Measurements from ENCODE around the gene TXNL1. TPM values are rescaled to one million over a fixed set of nuclear protein-coding genes. Genes with fewer than 3 reads are reported as not detected.

Gene TXNL1
- total RNA-seq, 4 donors from 2014 or later: 5.6 to 67.3 (median 37.1) TPM

- Histone ChIP-seq H3K4me1 (no peaks in the 10 kb centered on the region), H3K9me3 (no peaks in the 10 kb centered on the region), H3K4me3 (no peak overlapping the region), H3K36me3 (no peaks in the 10 kb centered on the region), H3K27me3 (no peaks in the 10 kb centered on the region), H3K27ac (no peak overlapping the region)
- TF ChIP-seq CTCF (IDR thresholded peaks at IDR 0.05): no peak
- no peak for TF ChIP-seq POLR2A (IDR thresholded peaks at IDR 0.05)
- DNase-seq: no peak
- intact Hi-C loops (cut with DNase I; ENCODE audit: low total_unique reads): no loop called here
Measured at GRCh38 chr18:56672391-56672790, 34.0 kb upstream of the TXNL1 start.

GRCh38 chr18:56662902-56663301, 24.5 kb upstream of the TXNL1 start:
- TF ChIP-seq POLR2A (IDR thresholded peaks at IDR 0.05): no peak
- no peak for TF ChIP-seq CTCF (IDR thresholded peaks at IDR 0.05)
- Histone ChIP-seq H3K4me1 (no peaks in the 10 kb centered on the region), H3K4me3 (no peak overlapping the region), H3K27ac (no peak overlapping the region), H3K27me3 (no peaks in the 10 kb centered on the region), H3K9me3 (no peaks in the 10 kb centered on the region), H3K36me3 (no peaks in the 10 kb centered on the region)
- intact Hi-C loops (cut with DNase I; ENCODE audit: low total_unique reads): no loop called here
- no peak for DNase-seq

- DNase-seq: no peak
- H3K9me3 ChIP-seq: no peaks in the 10 kb centered on the region
- H3K27me3 ChIP-seq: no peaks in the 10 kb centered on the region
- no peak overlapping the region for H3K4me3 ChIP-seq
- intact Hi-C loops (cut with DNase I; ENCODE audit: low total_unique reads): no loop called here
- no peaks in the 10 kb centered on the region for H3K36me3 ChIP-seq
- no peaks in the 10 kb centered on the region for H3K4me1 ChIP-seq
- no peak overlapping the region for H3K27ac ChIP-seq
- TF ChIP-seq POLR2A (IDR thresholded peaks at IDR 0.05) (no peak), CTCF (IDR thresholded peaks at IDR 0.05) (no peak)
Measured at GRCh38 chr18:56662502-56662901, 24.1 kb upstream of the TXNL1 start.

GRCh38 chr18:56662063-56662408, 23.6 kb upstream of the TXNL1 start:
- Histone ChIP-seq H3K9me3 (no peaks in the 10 kb centered on the region), H3K4me3 (no peak overlapping the region), H3K4me1 (no peaks in the 10 kb centered on the region), H3K27ac (no peak overlapping the region), H3K27me3 (no peaks in the 10 kb centered on the region), H3K36me3 (no peaks in the 10 kb centered on the region)
- intact Hi-C loops (cut with DNase I; ENCODE audit: low total_unique reads): no loop called here
- DNase-seq: no peak
- TF ChIP-seq POLR2A (IDR thresholded peaks at IDR 0.05) (no peak), CTCF (IDR thresholded peaks at IDR 0.05) (no peak)

GRCh38 chr18:56661360-56662062, 23.1 kb upstream of the TXNL1 start:
- H3K36me3 ChIP-seq: no peaks in the 10 kb centered on the region
- no peaks in the 10 kb centered on the region for H3K9me3 ChIP-seq
- TF ChIP-seq CTCF (IDR thresholded peaks at IDR 0.05) (no peak), POLR2A (IDR thresholded peaks at IDR 0.05) (no peak)
- H3K4me1 ChIP-seq: no peaks in the 10 kb centered on the region
- no peak overlapping the region for H3K27ac ChIP-seq
- H3K27me3 ChIP-seq: no peaks in the 10 kb centered on the region
- no peak overlapping the region for H3K4me3 ChIP-seq
- DNase-seq: no peak
- intact Hi-C loops (cut with DNase I; ENCODE audit: low total_unique reads): no loop called here

All from uterus (tissue), 4 donors.